Body of pancreas (tissue), 4 donors: Measurements from ENCODE around the gene IFNAR1.

Experiments used
- POLR2A ChIP-seq, 3 donors: fragments of 450-650 bp; IDR thresholded peaks; one replicate each; pipeline ENCODE4 v1.6.1; 2016; ENCODE audit warnings: antibody characterized with exemption in 3 of 3, mild to moderate bottlenecking in 2 of 3
- TF ChIP-seq, protein P1 (sequence below), 7 experiments: fragments of 450-650 bp in 4 of 7; fragments of 200-600 bp in 3 of 7; sonication (generic) in 3 of 7; IDR thresholded peaks; one replicate each; pipeline ENCODE4 v1.5.1; 2016 to 2019; ENCODE audit warnings: antibody characterized with exemption in 7 of 7

DNA sequence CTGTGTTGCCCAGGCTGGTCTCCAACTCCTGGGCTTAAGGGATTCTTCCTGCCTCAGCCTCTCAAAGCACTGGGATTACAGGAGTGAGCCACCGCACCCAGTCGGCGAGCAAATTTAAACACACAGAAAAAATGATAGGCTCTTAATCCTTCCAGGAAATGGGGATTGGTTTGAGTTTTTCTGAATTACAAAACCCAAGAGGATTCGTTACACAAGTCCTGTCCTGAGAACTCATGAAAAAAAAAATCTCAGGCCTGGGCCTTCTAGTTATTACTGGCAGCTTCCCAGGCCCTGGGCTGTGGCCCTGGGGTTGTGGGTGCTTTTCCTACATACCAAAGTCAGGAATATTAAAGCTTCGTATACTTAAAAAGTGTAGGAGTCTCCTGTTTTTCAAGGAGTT, 72.2 kb downstream of the IFNAR1 start:
- TF ChIP-seq, protein P1, sequence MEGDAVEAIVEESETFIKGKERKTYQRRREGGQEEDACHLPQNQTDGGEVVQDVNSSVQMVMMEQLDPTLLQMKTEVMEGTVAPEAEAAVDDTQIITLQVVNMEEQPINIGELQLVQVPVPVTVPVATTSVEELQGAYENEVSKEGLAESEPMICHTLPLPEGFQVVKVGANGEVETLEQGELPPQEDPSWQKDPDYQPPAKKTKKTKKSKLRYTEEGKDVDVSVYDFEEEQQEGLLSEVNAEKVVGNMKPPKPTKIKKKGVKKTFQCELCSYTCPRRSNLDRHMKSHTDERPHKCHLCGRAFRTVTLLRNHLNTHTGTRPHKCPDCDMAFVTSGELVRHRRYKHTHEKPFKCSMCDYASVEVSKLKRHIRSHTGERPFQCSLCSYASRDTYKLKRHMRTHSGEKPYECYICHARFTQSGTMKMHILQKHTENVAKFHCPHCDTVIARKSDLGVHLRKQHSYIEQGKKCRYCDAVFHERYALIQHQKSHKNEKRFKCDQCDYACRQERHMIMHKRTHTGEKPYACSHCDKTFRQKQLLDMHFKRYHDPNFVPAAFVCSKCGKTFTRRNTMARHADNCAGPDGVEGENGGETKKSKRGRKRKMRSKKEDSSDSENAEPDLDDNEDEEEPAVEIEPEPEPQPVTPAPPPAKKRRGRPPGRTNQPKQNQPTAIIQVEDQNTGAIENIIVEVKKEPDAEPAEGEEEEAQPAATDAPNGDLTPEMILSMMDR (IDR thresholded peaks at IDR 0.05): no peak
- no peak for TF ChIP-seq POLR2A (IDR thresholded peaks at IDR 0.05)
